GM06990 (cell line): ENCODE results near the gene CNOT8.

Experiments
- DNase-seq: peaks from one replicate; pipeline ENCODE4 v3.0.0-alpha.2; 2011; ENCODE audit not compliant: insufficient read length; ENCODE audit errors: extremely low read depth
- H3K27me3 ChIP-seq: replicated peaks from 2 replicates; pipeline ENCODE4 v1.6.0; 2011; ENCODE audit warnings: low read length; ENCODE audit not compliant: control insufficient read depth, insufficient read depth
- H3K36me3 ChIP-seq: 2 replicates; pipeline ENCODE4 v1.5.1; 2011; ENCODE audit warnings: low read length; ENCODE audit not compliant: control insufficient read depth, insufficient read depth
- H3K4me3 ChIP-seq: replicated peaks from 2 replicates; pipeline ENCODE4 v1.5.1; 2011; ENCODE audit warnings: low read depth, mild to moderate bottlenecking, control low read depth, low read length
- TF ChIP-seq, protein P1 (sequence below): IDR thresholded peaks from 2 replicates; pipeline ENCODE4 v1.5.1; 2011; ENCODE audit warnings: low read length, control low read depth, mild to moderate bottlenecking, inconsistent platforms; ENCODE audit not compliant: insufficient read depth, poor library complexity, severe bottlenecking

CNOT8 gene

DNA sequence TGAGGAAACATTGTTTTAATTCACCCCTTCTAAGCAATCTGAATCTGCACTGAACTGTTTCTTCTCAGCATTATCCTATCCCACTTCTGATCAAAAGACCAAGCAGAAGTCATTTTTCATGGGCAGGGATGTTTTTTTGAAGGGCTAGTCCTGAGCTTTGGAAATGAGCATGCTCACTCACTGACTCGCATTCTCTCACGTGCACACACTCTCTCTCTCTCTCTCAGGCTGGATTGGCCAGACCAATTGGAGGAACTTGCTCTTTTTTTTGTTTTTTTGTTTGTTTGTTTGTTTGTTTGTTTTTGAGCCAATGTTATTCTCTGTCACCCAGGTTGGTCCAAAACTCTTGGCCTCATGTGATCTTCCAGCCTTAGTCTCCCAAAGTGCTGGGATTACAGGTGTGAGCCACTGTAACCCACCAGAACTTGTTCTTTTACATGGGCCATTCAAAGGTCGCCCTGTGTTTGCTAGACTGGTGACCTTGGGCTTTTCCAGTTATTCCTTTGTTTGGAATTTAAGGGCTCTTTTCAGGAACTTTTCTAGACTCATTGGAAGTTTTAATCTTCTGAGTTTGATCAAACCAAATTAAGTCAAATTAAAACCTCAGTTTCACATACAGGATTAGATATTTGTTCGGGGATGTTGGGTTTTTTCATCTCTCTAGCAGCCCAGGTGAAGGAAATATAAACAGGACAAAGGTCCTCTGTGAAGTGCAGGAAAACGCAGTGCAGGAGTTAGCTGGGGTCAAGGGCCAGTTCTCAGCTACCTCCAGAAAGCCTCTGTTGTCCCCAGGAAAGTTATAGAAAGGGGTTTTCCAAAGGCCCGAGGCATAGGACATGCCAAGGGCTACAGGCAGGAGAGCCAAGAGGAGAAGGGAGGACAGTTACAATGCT is 21.2 kb upstream of the CNOT8 start:
- DNase-seq, result no peak
- no peak overlapping the region for H3K4me3 ChIP-seq
- no peaks in the 10 kb centered on the region for H3K36me3 ChIP-seq
- no peaks in the 10 kb centered on the region for H3K27me3 ChIP-seq
- TF ChIP-seq, protein P1, sequence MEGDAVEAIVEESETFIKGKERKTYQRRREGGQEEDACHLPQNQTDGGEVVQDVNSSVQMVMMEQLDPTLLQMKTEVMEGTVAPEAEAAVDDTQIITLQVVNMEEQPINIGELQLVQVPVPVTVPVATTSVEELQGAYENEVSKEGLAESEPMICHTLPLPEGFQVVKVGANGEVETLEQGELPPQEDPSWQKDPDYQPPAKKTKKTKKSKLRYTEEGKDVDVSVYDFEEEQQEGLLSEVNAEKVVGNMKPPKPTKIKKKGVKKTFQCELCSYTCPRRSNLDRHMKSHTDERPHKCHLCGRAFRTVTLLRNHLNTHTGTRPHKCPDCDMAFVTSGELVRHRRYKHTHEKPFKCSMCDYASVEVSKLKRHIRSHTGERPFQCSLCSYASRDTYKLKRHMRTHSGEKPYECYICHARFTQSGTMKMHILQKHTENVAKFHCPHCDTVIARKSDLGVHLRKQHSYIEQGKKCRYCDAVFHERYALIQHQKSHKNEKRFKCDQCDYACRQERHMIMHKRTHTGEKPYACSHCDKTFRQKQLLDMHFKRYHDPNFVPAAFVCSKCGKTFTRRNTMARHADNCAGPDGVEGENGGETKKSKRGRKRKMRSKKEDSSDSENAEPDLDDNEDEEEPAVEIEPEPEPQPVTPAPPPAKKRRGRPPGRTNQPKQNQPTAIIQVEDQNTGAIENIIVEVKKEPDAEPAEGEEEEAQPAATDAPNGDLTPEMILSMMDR, result no peak

DNA sequence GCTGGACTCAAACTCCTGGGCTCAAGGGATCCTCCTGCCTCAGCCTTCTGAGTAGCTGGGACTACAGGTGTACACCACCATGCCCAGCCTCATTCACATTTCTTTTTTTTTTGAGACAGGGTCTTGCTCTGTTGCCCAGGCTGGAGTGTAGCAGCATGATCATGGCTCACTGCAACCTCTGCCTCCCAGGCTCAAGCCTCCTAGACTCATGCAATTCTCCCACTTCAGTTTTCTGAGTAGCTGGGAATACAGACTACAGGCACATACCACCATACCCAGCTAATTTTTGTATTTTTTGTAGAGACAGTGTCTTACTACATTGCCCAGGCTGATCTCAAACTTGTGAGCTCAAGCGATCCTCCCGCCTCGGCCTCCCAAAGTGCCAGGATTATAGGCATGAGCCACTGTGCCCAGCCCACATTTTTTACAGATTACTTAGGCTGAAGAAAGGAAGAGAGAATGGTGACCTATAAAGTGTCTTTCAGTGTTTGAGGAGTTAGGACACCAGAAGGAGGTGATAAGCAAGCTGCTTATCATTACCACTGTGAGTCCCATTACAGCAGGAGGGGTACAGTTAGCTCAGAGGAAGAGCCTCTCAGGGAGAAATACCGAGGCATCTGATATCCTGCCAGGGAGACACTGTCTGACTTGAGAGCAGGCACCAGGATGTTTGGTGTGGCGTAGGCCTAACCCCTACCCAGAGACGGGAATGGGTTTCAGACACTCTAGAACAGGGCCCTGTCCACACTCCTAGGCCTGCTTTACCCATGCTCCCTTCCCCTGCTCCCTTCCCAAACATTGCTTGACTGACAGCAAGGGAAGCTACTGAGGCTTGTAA is 17.8 kb upstream of the CNOT8 start:
- H3K4me3 ChIP-seq, result no peak overlapping the region
- TF ChIP-seq, protein P1, result no peak
- H3K36me3 ChIP-seq, result no peaks in the 10 kb centered on the region
- H3K27me3 ChIP-seq, result no peaks in the 10 kb centered on the region
- DNase-seq, result no peak

DNA sequence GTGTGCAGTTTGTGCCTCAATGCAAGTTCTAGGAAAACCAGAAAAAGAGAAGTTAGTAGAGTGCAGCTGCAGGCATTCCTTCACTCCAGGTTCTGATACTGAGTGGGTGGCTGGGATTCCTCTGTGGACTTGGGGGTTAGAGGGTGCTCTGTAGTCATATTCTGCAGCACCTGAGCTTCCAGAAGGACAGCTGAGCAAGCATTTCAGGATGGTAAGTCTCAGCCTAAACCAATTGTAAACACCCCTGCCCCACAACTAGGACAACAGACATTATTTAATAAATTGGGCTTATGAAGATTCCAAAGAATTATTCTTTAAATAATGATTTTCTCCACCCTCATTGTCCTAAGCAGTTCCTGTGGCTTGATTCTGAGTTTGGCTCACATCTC is 17.2 kb upstream of the CNOT8 start:
- TF ChIP-seq, protein P1, result no peak
- no peak overlapping the region for H3K4me3 ChIP-seq
- H3K27me3 ChIP-seq, result no peaks in the 10 kb centered on the region
- no peaks in the 10 kb centered on the region for H3K36me3 ChIP-seq
- no peak for DNase-seq

DNA sequence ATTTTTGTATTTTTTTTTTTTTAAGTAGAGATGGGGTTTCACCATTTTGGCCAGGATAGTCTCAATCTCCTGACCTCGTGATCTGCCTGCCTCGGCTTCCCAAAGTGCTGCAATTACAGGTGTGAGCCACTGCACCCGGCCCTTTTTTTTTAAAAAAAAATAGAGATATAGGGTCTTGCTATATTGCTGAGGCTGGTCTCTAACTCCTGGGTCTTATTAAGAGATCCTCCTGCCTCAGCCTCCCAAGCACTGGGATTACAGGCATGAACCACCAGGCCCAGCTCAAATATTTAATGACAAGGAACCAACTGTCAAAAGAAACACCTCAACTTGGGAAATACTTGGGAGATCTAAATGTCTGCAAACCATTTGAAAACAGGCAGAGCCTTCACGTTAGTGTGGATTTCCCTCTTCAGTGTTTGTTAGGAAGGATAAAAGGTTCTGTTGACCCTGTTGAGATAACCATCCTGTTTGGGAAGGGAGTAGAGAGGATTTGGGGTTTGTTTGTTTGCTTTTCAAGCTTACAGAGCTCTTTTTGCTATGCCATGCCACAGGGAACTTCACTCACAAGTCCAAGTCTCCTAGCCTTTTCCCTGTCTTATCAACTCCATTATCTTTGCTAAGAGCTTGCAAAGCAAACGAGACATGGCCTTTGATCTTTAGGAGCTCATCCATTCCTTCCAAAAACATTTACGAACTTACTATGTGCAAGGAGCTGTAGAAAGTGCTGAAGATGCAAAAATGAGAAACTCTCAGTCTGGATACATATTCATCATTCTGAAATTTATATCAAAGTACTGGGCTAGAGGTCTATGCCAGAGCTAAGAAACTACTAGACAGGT is 15.5 kb upstream of the CNOT8 start:
- TF ChIP-seq, protein P1, result no peak
- H3K4me3 ChIP-seq, result no peak overlapping the region

DNA sequence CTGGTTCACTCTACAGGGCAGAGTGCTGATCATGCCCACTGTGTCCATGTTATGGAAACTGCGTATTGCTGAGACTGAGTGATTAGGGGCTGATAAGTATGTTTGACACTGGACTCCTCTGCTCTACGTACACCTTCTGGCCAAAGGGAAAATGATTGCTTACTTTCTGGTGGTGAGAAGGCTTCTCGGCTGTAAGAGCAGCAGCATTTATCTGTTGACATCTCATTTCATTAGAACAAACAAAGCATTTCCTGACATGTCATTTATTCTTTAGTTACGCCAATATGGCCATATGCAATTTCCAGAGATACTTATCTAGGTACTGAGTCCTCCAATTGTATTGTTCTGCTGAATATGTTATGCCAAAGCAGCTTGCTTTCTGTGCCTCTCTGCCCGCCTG is 13.6 kb upstream of the CNOT8 start:
- Histone ChIP-seq H3K36me3 (no peaks in the 10 kb centered on the region), H3K4me3 (no peak overlapping the region), H3K27me3 (no peaks in the 10 kb centered on the region)
- DNase-seq, result no peak
- TF ChIP-seq, protein P1, result no peak

More for the DNA sequence above, 15.5 kb upstream of the CNOT8 start:
- DNase-seq, result no peak
- Histone ChIP-seq H3K27me3 (no peaks in the 10 kb centered on the region), H3K36me3 (no peaks in the 10 kb centered on the region)
